ENCODE data around the gene YAP1.

DNA sequence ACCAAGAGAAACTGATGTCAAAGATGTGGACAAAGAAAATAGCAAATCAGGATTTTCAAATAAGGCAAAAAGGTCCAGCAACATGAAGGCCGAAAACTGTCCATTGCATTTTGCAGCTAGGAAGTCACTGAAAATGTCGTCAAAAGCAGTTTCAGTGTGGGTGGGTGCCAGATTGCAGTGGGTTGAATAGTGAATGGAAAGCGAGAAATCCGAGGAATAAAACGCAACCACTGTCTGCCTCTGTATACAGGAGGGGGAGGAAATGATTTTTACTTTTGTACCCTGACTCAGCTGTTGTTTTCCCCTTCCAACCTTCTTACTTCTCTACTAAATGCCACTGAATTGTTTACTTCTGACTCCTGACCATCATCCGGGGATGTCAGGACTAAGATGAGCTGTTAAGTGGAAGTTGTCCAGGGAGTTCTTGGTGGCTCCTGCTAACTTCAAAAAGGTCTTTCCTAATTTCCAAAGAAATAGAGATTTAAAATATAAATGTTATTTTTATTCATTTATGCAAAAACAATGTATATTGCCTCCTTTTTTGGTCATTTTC is 142.2 kb downstream of the YAP1 start:
- TF ChIP-seq, protein P1, sequence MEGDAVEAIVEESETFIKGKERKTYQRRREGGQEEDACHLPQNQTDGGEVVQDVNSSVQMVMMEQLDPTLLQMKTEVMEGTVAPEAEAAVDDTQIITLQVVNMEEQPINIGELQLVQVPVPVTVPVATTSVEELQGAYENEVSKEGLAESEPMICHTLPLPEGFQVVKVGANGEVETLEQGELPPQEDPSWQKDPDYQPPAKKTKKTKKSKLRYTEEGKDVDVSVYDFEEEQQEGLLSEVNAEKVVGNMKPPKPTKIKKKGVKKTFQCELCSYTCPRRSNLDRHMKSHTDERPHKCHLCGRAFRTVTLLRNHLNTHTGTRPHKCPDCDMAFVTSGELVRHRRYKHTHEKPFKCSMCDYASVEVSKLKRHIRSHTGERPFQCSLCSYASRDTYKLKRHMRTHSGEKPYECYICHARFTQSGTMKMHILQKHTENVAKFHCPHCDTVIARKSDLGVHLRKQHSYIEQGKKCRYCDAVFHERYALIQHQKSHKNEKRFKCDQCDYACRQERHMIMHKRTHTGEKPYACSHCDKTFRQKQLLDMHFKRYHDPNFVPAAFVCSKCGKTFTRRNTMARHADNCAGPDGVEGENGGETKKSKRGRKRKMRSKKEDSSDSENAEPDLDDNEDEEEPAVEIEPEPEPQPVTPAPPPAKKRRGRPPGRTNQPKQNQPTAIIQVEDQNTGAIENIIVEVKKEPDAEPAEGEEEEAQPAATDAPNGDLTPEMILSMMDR (IDR thresholded peaks at IDR 0.05) = no peak
- no peak for TF ChIP-seq POLR2AphosphoS5 (IDR thresholded peaks at IDR 0.05)
- TF ChIP-seq EP300 (IDR thresholded peaks at IDR 0.05) = no peak
- no peak for TF ChIP-seq POLR2A (IDR thresholded peaks at IDR 0.05; ENCODE audit: low read depth)

Measured in esophagus muscularis mucosa (tissue), 4 donors.